Measurements from ENCODE around the gene SLC26A11. TPM values are rescaled to one million over a fixed set of nuclear protein-coding genes. Genes with fewer than 3 reads are reported as not detected.

Gene SLC26A11
- total RNA-seq, 1 donor from 2014 or later, result 50.1 TPM

DNA sequence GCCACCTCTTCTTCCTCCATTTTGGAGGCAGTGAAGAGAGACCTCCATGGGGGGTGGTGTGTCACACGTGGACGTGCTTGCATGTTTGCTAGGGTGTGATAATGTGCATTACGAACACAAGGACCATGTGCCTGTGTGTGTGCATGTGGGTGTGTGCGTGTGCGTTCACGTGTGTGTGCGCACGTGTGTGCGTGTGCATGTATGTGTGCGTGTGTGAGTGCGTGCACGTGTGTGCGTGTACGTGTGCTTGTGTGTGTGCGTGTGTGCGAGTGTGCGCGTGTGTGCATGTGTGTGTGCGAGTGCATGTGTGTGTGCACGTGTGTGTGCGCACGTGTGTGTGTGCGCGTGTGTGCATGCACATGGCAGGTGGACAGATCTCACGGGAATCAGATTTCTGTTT, 69.9 kb downstream of the SLC26A11 start:
- Mint-ChIP-seq H3K36me3 (ENCODE audit: low read depth, unreplicated experiment) (peaks cover 43% of the 10 kb centered on the region), H3K9me3 (ENCODE audit: unreplicated experiment) (no peaks in the 10 kb centered on the region), H3K4me1 (ENCODE audit: unreplicated experiment) (peaks cover 31% of the 10 kb centered on the region), H3K27ac (ENCODE audit: unreplicated experiment) (peak overlapping the region; percentile 52), H3K4me3 (ENCODE audit: unreplicated experiment) (peak overlapping the region; percentile 51), H3K27me3 (ENCODE audit: unreplicated experiment) (peaks cover 2% of the 10 kb centered on the region)
- no peak for DNase-seq (ENCODE audit: low spot score)
- TF ChIP-seq, protein P1, sequence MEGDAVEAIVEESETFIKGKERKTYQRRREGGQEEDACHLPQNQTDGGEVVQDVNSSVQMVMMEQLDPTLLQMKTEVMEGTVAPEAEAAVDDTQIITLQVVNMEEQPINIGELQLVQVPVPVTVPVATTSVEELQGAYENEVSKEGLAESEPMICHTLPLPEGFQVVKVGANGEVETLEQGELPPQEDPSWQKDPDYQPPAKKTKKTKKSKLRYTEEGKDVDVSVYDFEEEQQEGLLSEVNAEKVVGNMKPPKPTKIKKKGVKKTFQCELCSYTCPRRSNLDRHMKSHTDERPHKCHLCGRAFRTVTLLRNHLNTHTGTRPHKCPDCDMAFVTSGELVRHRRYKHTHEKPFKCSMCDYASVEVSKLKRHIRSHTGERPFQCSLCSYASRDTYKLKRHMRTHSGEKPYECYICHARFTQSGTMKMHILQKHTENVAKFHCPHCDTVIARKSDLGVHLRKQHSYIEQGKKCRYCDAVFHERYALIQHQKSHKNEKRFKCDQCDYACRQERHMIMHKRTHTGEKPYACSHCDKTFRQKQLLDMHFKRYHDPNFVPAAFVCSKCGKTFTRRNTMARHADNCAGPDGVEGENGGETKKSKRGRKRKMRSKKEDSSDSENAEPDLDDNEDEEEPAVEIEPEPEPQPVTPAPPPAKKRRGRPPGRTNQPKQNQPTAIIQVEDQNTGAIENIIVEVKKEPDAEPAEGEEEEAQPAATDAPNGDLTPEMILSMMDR (IDR thresholded peaks at IDR 0.05; ENCODE audit: unreplicated experiment), result no peak

DNA sequence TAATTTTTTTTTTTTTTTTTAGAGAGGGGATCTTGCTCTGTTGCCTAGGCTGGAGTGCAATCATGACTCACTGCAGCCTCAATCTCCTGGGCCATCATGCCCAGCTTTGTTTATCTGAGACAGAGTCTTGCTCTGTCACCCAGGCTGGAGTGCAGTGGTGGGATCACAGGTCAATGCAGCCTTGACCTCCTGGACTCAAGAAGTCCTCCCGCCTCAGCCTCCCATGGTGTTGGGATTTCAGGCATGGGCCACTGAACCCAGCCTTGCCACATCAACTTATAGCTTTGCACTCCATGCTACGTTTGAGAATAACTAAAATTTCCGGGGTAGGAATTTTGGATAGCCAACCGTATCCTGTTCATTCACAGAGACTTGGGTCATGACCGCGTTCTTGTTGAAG, 71.0 kb downstream of the SLC26A11 start:
- H3K27me3 Mint-ChIP-seq (ENCODE audit: unreplicated experiment), result peaks cover 2% of the 10 kb centered on the region
- H3K36me3 Mint-ChIP-seq (ENCODE audit: low read depth, unreplicated experiment), result peaks cover 53% of the 10 kb centered on the region
- peaks cover 26% of the 10 kb centered on the region for H3K4me1 Mint-ChIP-seq (ENCODE audit: unreplicated experiment)
- peak overlapping the region; percentile 30 for H3K27ac Mint-ChIP-seq (ENCODE audit: unreplicated experiment)
- no peak for DNase-seq (ENCODE audit: low spot score)
- no peaks in the 10 kb centered on the region for H3K9me3 Mint-ChIP-seq (ENCODE audit: unreplicated experiment)
- TF ChIP-seq, protein P1 (IDR thresholded peaks at IDR 0.05; ENCODE audit: unreplicated experiment), result no peak
- peak overlapping the region; percentile 19 for H3K4me3 Mint-ChIP-seq (ENCODE audit: unreplicated experiment)

DNA sequence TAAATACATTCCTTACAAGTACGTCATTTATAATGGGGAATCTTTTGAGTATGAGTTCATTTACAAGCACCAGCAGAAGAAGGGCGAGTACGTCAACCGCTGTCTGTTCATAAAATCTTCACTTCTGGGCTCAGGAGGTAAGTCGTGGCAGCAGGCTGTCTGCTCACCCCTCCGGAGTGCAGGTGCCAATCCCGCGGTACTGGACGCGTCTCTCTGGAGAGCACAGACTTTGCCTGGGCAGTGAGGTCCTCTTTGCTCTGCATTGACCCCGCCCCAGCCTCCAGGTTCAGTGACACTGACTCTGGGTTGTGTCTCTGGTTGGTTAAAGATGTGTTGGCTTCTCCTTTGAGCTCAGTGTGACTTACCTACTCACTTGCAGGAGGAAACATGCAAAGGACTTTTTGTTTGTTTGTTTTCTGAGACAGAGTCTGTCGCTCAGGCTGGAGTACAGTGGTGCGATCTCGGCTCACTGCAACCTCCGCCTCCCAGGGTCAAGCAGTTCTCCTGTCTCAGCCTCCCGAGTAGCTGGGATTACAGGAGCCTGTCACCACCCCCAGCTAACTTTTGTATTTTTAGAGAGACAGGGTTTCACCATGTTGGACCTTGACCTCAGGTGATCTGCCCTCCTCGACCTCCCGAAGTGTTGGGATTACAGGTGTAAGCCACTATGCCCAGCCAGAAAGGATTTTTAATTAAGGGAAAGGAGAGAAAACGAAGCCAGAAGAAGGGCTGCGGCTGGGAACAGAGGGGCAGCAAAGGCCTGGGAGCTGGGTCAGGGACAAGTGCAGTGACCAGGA, 71.7 kb downstream of the SLC26A11 start:
- Mint-ChIP-seq H3K27ac (ENCODE audit: unreplicated experiment) (peak overlapping the region; percentile 30), H3K9me3 (ENCODE audit: unreplicated experiment) (no peaks in the 10 kb centered on the region), H3K27me3 (ENCODE audit: unreplicated experiment) (peaks cover 2% of the 10 kb centered on the region), H3K4me1 (ENCODE audit: unreplicated experiment) (peaks cover 23% of the 10 kb centered on the region), H3K36me3 (ENCODE audit: low read depth, unreplicated experiment) (peaks cover 59% of the 10 kb centered on the region), H3K4me3 (ENCODE audit: unreplicated experiment) (peak overlapping the region; percentile 19)
- TF ChIP-seq, protein P1 (IDR thresholded peaks at IDR 0.05; ENCODE audit: unreplicated experiment), result no peak
- no peak for DNase-seq (ENCODE audit: low spot score)

DNA sequence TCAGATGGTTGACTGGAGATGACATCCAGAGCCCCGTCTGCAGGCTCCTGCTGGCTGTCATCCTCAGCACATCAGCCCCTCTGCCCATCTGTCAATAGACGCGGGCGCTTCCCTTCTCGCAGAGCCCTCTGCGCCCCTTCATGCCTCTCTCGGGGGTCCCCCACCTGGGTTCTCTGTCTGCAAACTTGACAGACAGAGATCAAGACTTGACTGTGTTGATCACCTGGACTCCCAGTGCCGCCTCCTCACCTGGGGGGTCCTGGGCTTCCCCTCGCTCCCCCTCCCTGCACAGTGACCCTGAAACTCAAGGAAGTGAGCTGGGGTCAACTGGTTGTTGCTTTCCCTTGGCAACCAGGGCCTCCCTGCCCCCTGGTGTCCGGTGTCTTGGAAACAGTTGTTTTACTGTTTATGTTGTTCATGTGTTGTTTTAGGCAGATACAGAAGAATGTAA, 72.3 kb downstream of the SLC26A11 start:
- H3K27me3 Mint-ChIP-seq (ENCODE audit: unreplicated experiment), result peaks cover 2% of the 10 kb centered on the region
- peaks cover 16% of the 10 kb centered on the region for H3K4me1 Mint-ChIP-seq (ENCODE audit: unreplicated experiment)
- H3K36me3 Mint-ChIP-seq (ENCODE audit: low read depth, unreplicated experiment), result peaks cover 56% of the 10 kb centered on the region
- peak overlapping the region; percentile 81 for H3K27ac Mint-ChIP-seq (ENCODE audit: unreplicated experiment)
- TF ChIP-seq, protein P1 (IDR thresholded peaks at IDR 0.05; ENCODE audit: unreplicated experiment), result no peak
- H3K9me3 Mint-ChIP-seq (ENCODE audit: unreplicated experiment), result no peaks in the 10 kb centered on the region
- DNase-seq (ENCODE audit: low spot score), result no peak
- H3K4me3 Mint-ChIP-seq (ENCODE audit: unreplicated experiment), result no peak overlapping the region

DNA sequence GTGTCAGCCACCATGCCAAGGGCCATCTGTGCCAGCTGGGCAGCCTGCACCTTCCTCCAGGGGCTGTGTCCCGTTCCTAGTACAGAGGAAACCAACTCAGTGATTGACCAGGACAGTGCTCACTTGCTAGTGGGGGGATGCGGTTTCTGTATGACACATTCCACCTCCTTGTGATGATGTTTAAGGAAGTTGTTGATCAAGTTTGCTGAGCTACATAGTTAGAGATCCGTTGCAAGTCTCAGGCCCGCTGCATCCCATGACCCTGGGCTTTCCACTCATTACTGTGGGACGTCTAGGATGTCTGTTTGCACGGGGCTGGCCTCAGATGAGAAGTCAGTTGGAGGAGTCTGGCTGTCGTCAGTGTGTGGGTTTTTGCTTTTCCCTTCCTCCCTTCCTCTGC, 74.0 kb downstream of the SLC26A11 start:
- H3K27ac Mint-ChIP-seq (ENCODE audit: unreplicated experiment), result no peak overlapping the region

More for the DNA sequence above, 74.0 kb downstream of the SLC26A11 start:
- Mint-ChIP-seq H3K9me3 (ENCODE audit: unreplicated experiment) (no peaks in the 10 kb centered on the region), H3K36me3 (ENCODE audit: low read depth, unreplicated experiment) (peaks cover 62% of the 10 kb centered on the region), H3K4me1 (ENCODE audit: unreplicated experiment) (peaks cover 11% of the 10 kb centered on the region), H3K4me3 (ENCODE audit: unreplicated experiment) (peak overlapping the region; percentile 1), H3K27me3 (ENCODE audit: unreplicated experiment) (peaks cover 3% of the 10 kb centered on the region)
- DNase-seq (ENCODE audit: low spot score), result no peak
- TF ChIP-seq, protein P1 (IDR thresholded peaks at IDR 0.05; ENCODE audit: unreplicated experiment), result no peak

Data from endothelial cell (in vitro differentiated cells).